ENCODE data around the gene SAMHD1.
"Not testable (repeated sequence)": the region's sequence is repeated elsewhere in the genome, so short reads cannot be mapped to it uniquely, and the experiment has no call there.

SAMHD1 gene

GRCh38 chr20:36854348-36855240 is 96.9 kb downstream of the SAMHD1 start:
- DNase-seq (ENCODE audit: low read depth, low spot score): no peak

- DNase-seq (ENCODE audit: low read depth, low spot score): no peak
Observed at GRCh38 chr20:36852187-36852586, 99.3 kb downstream of the SAMHD1 start.

GRCh38 chr20:36851490-36851889 is 100.0 kb downstream of the SAMHD1 start:
- no peak for DNase-seq (ENCODE audit: low read depth, low spot score)

DNA sequence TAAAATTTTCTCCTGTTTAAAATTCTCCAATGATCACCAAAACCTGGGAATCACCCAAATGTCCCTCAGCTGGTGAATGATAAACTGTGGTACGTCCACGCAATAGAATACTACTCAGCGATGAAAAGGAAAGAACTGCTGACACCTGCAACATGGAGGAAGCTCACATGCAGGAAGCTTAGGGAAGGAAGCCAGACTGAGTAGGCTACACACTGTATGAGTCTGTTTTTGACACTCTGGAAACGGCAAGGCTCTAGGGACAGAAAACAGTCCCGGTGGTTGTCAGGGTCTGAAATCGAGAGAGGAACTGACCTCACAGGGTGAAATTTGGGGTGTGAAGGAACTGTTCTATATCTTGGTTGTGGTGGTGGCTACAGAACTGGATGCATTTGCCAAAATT is 100.7 kb downstream of the SAMHD1 start:
- no peak for DNase-seq (ENCODE audit: low read depth, low spot score)

DNA sequence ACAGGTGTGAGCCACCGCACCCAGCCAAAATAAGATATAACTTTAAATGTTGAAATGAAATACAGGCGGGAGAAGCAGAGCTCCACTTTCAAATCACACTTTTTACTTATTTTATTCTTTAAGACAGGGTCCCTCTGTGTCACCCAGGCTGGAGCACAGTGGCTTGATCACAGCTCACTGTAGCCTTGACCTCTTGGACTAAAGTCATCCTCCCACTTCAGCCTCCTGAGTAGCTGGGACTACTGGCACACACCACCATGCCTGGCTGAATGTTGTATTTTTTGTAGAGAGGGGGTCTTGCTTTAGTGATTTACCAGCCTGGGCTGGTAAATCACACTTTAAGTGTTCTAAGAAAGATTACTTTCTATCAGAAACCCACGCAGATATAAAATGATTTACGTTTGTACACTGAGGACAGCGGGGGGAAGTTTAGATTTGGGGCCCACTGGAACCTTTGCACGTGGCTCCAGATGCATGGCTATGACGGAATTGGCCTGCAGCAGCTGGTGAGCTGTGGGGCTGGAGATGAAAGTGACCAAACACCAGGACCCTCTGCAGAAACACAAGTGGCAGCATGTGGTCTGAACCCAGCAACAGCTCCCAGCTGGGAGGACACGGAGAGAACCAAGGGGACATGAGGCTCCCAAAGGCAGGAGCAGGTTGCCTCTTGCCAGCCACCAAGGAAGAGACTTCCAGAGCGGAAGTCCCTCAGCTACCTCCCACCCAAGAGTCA is 102.0 kb downstream of the SAMHD1 start:
- no peak for DNase-seq (ENCODE audit: low read depth, low spot score)

GRCh38 chr20:36848677-36849076 is 102.8 kb downstream of the SAMHD1 start:
- no peak for DNase-seq (ENCODE audit: low read depth, low spot score)

DNA sequence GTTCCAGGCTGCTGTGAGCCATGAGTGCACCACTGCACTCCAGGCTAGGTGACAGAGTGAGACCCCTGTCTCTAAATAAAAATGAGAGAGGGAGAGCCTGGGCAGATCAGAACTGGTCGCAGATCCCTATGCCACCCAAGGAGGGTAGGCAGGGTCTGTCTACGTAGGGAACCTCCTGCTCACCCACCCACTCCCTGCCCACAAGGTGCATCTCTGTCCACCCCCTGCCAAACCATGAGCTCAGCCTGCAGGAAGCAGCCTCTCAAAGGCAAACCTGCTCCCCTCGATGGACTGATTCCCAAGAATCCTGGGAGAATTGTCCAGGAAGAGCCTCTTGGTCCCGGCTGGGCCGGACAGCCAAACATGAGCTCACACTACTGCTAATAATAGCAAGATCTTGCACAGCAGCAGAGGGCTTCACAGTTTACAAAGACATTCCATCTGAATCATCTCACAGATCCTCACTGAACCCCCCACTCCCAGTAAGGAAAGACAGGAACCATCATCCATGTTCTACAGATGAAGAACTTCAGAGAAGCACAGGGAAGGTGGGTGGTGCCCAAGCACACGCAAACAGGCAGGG is 103.3 kb downstream of the SAMHD1 start:
- DNase-seq (ENCODE audit: low read depth, low spot score): no peak

- no peak for DNase-seq (ENCODE audit: low read depth, low spot score)
Observed at GRCh38 chr20:36847710-36848040, 103.8 kb downstream of the SAMHD1 start.

- DNase-seq (ENCODE audit: low read depth, low spot score): no peak
Observed at GRCh38 chr20:36847009-36847709, 104.3 kb downstream of the SAMHD1 start.

DNA sequence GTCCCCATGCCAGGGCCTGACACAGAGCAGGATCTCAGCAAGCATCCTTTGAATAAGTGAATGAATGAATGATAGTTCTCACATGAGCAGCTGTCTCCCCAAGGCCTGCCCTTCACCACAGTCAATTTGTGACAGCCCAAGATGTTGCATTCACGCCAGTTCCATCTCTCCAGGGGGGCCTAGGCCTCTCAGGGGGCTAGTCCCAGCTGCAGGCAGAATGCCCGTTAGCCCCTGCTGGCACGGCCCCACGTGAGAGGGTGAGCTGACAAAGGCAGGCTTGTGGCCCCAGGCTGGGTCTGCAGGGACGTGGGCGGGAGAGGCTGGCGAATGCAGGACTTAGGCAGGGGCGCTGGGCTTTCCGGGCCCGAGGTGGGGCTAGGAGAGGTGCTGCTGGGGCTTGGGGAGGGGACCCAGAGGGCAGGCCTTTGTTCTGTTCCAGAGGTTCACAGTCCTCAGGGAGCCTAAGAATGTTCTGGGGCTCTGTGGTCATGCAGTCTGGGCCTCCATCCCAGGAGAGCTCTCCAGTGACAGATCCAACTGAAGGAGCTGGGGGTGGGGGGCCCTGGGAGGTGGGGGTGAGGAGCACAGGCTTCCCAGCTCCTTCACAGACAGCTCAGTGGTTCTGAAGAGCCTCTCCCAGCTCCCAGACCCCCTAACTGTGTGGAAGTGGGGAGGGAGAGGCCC is 106.1 kb downstream of the SAMHD1 start:
- DNase-seq (ENCODE audit: low read depth, low spot score): no peak

DNA sequence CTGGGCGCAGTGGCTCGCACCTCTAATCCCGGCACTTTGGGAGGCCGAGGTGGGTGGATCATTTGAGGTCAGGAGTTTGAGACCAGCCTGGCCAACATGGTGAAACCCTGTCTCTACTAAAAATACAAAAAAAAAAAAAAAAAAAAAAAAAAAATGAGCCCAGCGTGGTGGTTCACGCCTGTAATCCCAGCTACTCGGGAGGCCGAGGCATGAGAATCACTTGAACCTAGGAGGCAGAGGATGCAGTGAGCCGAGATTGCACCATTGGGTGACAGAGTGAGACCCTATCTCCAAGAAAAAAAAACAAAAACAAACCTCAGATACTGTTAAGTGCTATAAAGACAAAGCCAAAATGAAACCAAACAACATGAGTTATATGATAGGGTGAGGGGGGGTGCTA is 110.5 kb downstream of the SAMHD1 start:
- DNase-seq (ENCODE audit: low read depth, low spot score): not testable (repeated sequence)

All from activated naive CD8-positive, alpha-beta T cell treated with anti-CD3 and anti-CD28 coated beads, Interleukin-2, amount 50 U/mL, for 16 hours (primary cell).